Measurements from ENCODE around the gene MEIOB.

The MEIOB gene

GRCh38 chr16:1784977-1785845 lies 86.8 kb downstream of the MEIOB start:
- Histone ChIP-seq H3K9ac (ENCODE audit: low read length) (no peak overlapping the region), H3K36me3 (replicated peaks; ENCODE audit: low read depth, low read length) (no peaks in the 10 kb centered on the region), H3K27ac (ENCODE audit: low read length) (no peak overlapping the region), H4K20me1 (ENCODE audit: insufficient read depth, low read length) (no peaks in the 10 kb centered on the region), H3K4me3 (ENCODE audit: low read length) (no peak overlapping the region), H3K4me2 (ENCODE audit: low read length) (no peak overlapping the region), H3K27me3 (ENCODE audit: low read depth, low read length) (no peaks in the 10 kb centered on the region), H2AFZ (ENCODE audit: low read depth, low read length) (no peak overlapping the region), H3K4me1 (ENCODE audit: low read length) (peaks cover 11% of the 10 kb centered on the region), H3K9me3 (ENCODE audit: insufficient read depth, low read length) (no peaks in the 10 kb centered on the region), H3K79me2 (ENCODE audit: low read length) (peaks cover 54% of the 10 kb centered on the region)
- TF ChIP-seq CTCF (IDR thresholded peaks at IDR 0.05; ENCODE audit: low read depth, low read length) (no peak), EZH2phosphoT487 (IDR thresholded peaks at IDR 0.05; ENCODE audit: low read depth) (no peak)

Data from OCI-LY3 (cell line).